ENCODE data around the gene TARDBP. TPM values are rescaled to one million over a fixed set of nuclear protein-coding genes. Genes with fewer than 3 reads are reported as not detected.

Gene TARDBP
- total RNA-seq, 1 experiment from 2014 or later: 207 TPM

GRCh38 chr1:10987840-10988417 is 24.5 kb upstream of the TARDBP start:
- Histone ChIP-seq H3K18ac (ENCODE audit: insufficient read length, low read depth, low read length) (no peak overlapping the region), H4K20me1 (ENCODE audit: control insufficient read depth, insufficient read depth, insufficient read length) (no peaks in the 10 kb centered on the region), H2BK12ac (ENCODE audit: insufficient read length, low read depth, low read length) (no peak overlapping the region), H3K4me1 (ENCODE audit: insufficient read depth, low read length) (no peaks in the 10 kb centered on the region; the same call in 1 of the 2 replicates), H3K23me2 (ENCODE audit: insufficient read length, low read depth, low read length, poor library complexity, severe bottlenecking) (no peaks in the 10 kb centered on the region), H3K79me2 (ENCODE audit: insufficient read depth, low read length) (no peaks in the 10 kb centered on the region), H2BK5ac (ENCODE audit: insufficient read length, low read length) (no peak overlapping the region), H4K8ac (replicated peaks; ENCODE audit: insufficient read length, low read depth, low read length) (no peak overlapping the region), H4K91ac (ENCODE audit: insufficient read length, low read depth, low read length) (no peak overlapping the region), H4K5ac (ENCODE audit: insufficient read length, low read depth, low read length) (no peak overlapping the region), H2AFZ (ENCODE audit: low read length) (no peak overlapping the region), H3K27ac (ENCODE audit: insufficient read length, low read depth, low read length) (no peak overlapping the region), H3K14ac (ENCODE audit: insufficient read depth, low read length) (no peak overlapping the region), H3T11ph (ENCODE audit: low read length) (no peak overlapping the region), H3K56ac (ENCODE audit: insufficient read length, low read depth, low read length) (no peak overlapping the region), H3K23ac (ENCODE audit: insufficient read length, low read depth, low read length) (no peak overlapping the region), H3K79me1 (ENCODE audit: insufficient read depth, low read depth, low read length, poor library complexity, severe bottlenecking) (no peaks in the 10 kb centered on the region), H3K4me2 (ENCODE audit: insufficient read depth, insufficient read length, low read length) (no peak overlapping the region), H3K4ac (ENCODE audit: low read depth, low read length) (no peak overlapping the region), H3K9ac (ENCODE audit: extremely low read depth, insufficient read length, low read length) (no peak overlapping the region), H2BK15ac (ENCODE audit: low read depth, low read length) (no peak overlapping the region), H3K27me3 (ENCODE audit: insufficient read depth, low read length) (no peaks in the 10 kb centered on the region), H2AK5ac (ENCODE audit: insufficient read length, low read length) (no peak overlapping the region), H3K9me3 (ENCODE audit: control insufficient read depth, low read depth, low read length) (no peaks in the 10 kb centered on the region), H2BK120ac (ENCODE audit: low read depth, low read length, poor library complexity, severe bottlenecking) (no peak overlapping the region), H2BK20ac (ENCODE audit: low read depth, low read length, poor library complexity, severe bottlenecking) (no peak overlapping the region)
- Mint-ChIP-seq H3K9me3 (no peaks in the 10 kb centered on the region), H3K27me3 (ENCODE audit: low read depth) (peaks cover 2% of the 10 kb centered on the region), H3K4me1 (peaks cover 18 to 21% of the 10 kb centered on the region in 2 experiments), H3K27ac (peak overlapping the region in 2 of 3 experiments; percentile 9 to 36; a peak in 2 of 7 replicates), H3K36me3 (ENCODE audit: insufficient read depth in 1 of 3, low read depth in 3 of 3) (no peaks in the 10 kb centered on the region; a peak in 1 of 7 replicates), H3K4me3 (no peak overlapping the region; a peak in 1 of 5 replicates)
- DNase-seq: no peak
- TF ChIP-seq, protein P1, sequence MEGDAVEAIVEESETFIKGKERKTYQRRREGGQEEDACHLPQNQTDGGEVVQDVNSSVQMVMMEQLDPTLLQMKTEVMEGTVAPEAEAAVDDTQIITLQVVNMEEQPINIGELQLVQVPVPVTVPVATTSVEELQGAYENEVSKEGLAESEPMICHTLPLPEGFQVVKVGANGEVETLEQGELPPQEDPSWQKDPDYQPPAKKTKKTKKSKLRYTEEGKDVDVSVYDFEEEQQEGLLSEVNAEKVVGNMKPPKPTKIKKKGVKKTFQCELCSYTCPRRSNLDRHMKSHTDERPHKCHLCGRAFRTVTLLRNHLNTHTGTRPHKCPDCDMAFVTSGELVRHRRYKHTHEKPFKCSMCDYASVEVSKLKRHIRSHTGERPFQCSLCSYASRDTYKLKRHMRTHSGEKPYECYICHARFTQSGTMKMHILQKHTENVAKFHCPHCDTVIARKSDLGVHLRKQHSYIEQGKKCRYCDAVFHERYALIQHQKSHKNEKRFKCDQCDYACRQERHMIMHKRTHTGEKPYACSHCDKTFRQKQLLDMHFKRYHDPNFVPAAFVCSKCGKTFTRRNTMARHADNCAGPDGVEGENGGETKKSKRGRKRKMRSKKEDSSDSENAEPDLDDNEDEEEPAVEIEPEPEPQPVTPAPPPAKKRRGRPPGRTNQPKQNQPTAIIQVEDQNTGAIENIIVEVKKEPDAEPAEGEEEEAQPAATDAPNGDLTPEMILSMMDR (conservative IDR thresholded peaks at IDR 0.05): no peak
- no CpG with 5 or more reads among the region's 4 CpGs for WGBS (ENCODE audit: extremely low coverage, insufficient read length, low lambda C conversion rate)

Measured in H9 (cell line).